ENCODE data around the gene FAM3C. TPM values are rescaled to one million over a fixed set of nuclear protein-coding genes. Genes with fewer than 3 reads are reported as not detected.

FAM3C gene
- total and polyA plus RNA-seq, 5 donors from 2014 or later, result 4.0 to 13.1 (median 5.8) TPM

DNA sequence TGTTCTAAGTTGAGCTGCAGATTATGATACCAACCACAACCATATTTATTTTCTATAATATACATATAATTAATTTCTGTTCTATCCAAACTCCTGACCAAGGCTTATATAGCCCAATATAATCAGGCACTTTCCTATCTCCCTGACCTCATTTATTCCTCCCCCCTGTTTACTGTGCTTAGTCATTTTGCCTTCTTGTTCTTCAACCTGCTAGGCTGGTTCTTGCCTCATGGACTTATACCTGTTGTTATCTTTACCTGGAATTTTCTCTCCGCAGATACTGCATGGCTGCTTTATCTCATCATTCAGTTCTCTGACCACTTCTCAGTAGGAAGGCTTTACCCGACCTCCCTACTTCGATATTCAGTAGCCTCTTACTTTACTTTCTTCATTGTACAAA, 24.9 kb upstream of the FAM3C start:
- H3K4me3 Mint-ChIP-seq, result peak overlapping the region in 1 of 4 donors; percentile 75
- H3K27ac Mint-ChIP-seq, result no peak overlapping the region

DNA sequence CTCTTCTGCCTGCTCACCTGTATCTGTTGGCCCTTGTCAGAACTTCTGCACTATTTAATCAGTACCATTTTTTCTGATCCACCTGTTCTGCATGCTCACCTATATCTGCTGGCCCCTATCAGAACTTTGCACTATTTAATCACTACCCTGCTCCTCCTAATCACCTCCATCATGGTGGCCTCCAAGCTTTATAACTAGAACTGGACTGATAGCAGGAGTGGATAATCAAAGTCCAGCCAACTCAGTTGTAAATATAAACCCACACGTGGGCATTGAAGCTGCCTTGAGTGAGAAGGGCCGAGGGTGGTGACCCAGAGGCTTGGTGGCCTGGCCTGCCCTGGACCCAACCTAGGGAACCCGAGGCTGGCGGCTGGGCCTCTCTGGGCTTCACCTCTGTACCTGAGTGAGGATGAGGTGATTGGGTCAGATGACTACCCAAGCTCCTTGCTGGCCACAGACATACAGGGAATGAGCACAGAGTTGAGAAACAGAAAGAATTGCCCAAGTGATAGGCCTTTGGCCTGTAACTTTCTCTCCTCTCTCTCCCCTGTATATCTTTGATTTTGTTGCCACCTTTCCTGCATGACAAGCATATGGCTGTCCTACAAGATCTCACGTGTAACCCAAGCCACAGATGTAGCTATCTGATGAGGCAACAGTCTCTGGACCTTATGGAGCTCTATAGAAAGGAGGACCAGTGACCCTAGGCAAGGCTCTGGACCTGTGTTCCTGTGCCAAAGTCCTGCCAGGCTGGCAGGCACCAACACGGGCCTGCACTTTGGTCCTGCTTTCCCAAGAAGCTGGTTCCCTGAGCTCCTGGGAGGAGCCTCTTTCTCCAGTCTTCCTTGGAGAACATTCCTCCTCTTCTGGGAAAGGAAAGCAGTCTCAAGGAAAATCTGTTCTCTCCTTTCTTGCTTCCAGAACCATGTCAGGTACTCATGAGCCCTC, 23.4 kb upstream of the FAM3C start:
- H3K36me3 Mint-ChIP-seq, result no peaks in the 10 kb centered on the region
- H3K27me3 Mint-ChIP-seq, result peaks cover 21% of the 10 kb centered on the region
- Histone ChIP-seq H3K36me3 (ENCODE audit: control insufficient read depth, insufficient read depth, low read length) (no peaks in the 10 kb centered on the region), H3K27ac (ENCODE audit: insufficient read depth, low read length, poor library complexity, severe bottlenecking) (no peak overlapping the region), H3K4me3 (ENCODE audit: low read depth, low read length) (no peak overlapping the region), H3K4me1 (ENCODE audit: control insufficient read depth, insufficient read depth, low read length, poor library complexity, severe bottlenecking) (no peaks in the 10 kb centered on the region), H3K9me3 (ENCODE audit: control insufficient read depth in 2 of 2, low read length in 2 of 2) (no peaks in the 10 kb centered on the region), H3K27me3 (ENCODE audit: control insufficient read depth, insufficient read depth, low read length) (no peaks in the 10 kb centered on the region)
- DNase-seq (no peak), ATAC-seq (ENCODE audit: low read depth in 2 of 2) (no peak)
- peaks cover 0 to 2% (median 0%) of the 10 kb centered on the region in 4 donors for H3K4me1 Mint-ChIP-seq
- H3K27ac Mint-ChIP-seq, result no peak overlapping the region
- peaks cover 0 to 1% (median 0%) of the 10 kb centered on the region in 7 donors for H3K9me3 Mint-ChIP-seq
- H3K4me3 Mint-ChIP-seq, result no peak overlapping the region

More for the DNA sequence above, 24.9 kb upstream of the FAM3C start:
- Mint-ChIP-seq H3K27me3 (peaks cover 23% of the 10 kb centered on the region), H3K9me3 (peaks cover 0 to 1% (median 0%) of the 10 kb centered on the region in 7 donors), H3K4me1 (peaks cover 0 to 2% (median 0%) of the 10 kb centered on the region in 4 donors), H3K36me3 (no peaks in the 10 kb centered on the region)
- Histone ChIP-seq H3K9me3 (ENCODE audit: control insufficient read depth in 2 of 2, low read length in 2 of 2) (no peaks in the 10 kb centered on the region), H3K36me3 (ENCODE audit: control insufficient read depth, insufficient read depth, low read length) (no peaks in the 10 kb centered on the region), H3K27ac (ENCODE audit: insufficient read depth, low read length, poor library complexity, severe bottlenecking) (no peak overlapping the region), H3K4me1 (ENCODE audit: control insufficient read depth, insufficient read depth, low read length, poor library complexity, severe bottlenecking) (no peaks in the 10 kb centered on the region), H3K4me3 (ENCODE audit: low read depth, low read length) (no peak overlapping the region), H3K27me3 (ENCODE audit: control insufficient read depth, insufficient read depth, low read length) (no peaks in the 10 kb centered on the region)
- ATAC-seq (ENCODE audit: low read depth in 2 of 2) (no peak), DNase-seq (no peak)

DNA sequence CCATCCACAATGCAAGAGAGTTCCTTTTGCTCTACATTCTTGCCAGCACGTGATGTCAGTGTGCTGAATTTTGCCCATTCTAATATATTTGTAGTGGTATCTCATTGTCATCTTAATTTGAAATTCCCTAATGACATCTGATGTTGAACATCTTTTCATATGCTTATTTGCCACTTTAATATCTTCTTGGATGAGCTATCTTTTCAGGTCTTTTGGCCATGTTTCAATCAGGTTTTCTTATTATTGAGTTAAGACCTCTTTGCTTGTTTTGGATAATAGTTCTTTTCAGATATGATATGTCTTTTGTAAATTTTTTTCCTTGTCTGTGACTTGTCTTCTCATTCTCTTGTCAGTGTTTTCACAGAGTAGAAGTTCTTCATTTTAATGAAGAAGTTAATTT, 20.4 kb upstream of the FAM3C start:
- Mint-ChIP-seq H3K27ac (no peak overlapping the region), H3K27me3 (peaks cover 28% of the 10 kb centered on the region), H3K9me3 (peaks cover 0 to 4% (median 0%) of the 10 kb centered on the region in 7 donors), H3K4me1 (peaks cover 0 to 2% (median 0%) of the 10 kb centered on the region in 4 donors), H3K4me3 (no peak overlapping the region), H3K36me3 (no peaks in the 10 kb centered on the region)
- H3K27ac ChIP-seq (ENCODE audit: insufficient read depth, low read length, poor library complexity, severe bottlenecking), result no peak overlapping the region
- H3K9me3 ChIP-seq (ENCODE audit: control insufficient read depth in 2 of 2, low read length in 2 of 2), result no peaks in the 10 kb centered on the region
- ATAC-seq (ENCODE audit: low read depth in 2 of 2) (no peak), DNase-seq (no peak)
- no peaks in the 10 kb centered on the region for H3K4me1 ChIP-seq (ENCODE audit: control insufficient read depth, insufficient read depth, low read length, poor library complexity, severe bottlenecking)
- no peaks in the 10 kb centered on the region for H3K36me3 ChIP-seq (ENCODE audit: control insufficient read depth, insufficient read depth, low read length)
- H3K27me3 ChIP-seq (ENCODE audit: control insufficient read depth, insufficient read depth, low read length), result no peaks in the 10 kb centered on the region
- H3K4me3 ChIP-seq (ENCODE audit: low read depth, low read length), result no peak overlapping the region

- Mint-ChIP-seq H3K9me3 (peaks cover 0 to 3% (median 0%) of the 10 kb centered on the region in 7 donors), H3K4me1 (peaks cover 0 to 6% (median 2%) of the 10 kb centered on the region in 4 donors), H3K4me3 (no peak overlapping the region), H3K36me3 (no peaks in the 10 kb centered on the region), H3K27me3 (peaks cover 34% of the 10 kb centered on the region), H3K27ac (no peak overlapping the region)
- Histone ChIP-seq H3K4me1 (ENCODE audit: control insufficient read depth, insufficient read depth, low read length, poor library complexity, severe bottlenecking) (no peaks in the 10 kb centered on the region), H3K36me3 (ENCODE audit: control insufficient read depth, insufficient read depth, low read length) (no peaks in the 10 kb centered on the region), H3K27ac (ENCODE audit: insufficient read depth, low read length, poor library complexity, severe bottlenecking) (no peak overlapping the region), H3K27me3 (ENCODE audit: control insufficient read depth, insufficient read depth, low read length) (no peaks in the 10 kb centered on the region), H3K4me3 (ENCODE audit: low read depth, low read length) (no peak overlapping the region), H3K9me3 (ENCODE audit: control insufficient read depth in 2 of 2, low read length in 2 of 2) (no peaks in the 10 kb centered on the region)
- no peak for ATAC-seq (ENCODE audit: low read depth in 2 of 2)
- DNase-seq, result no peak
Observed at GRCh38 chr7:121414436-121414835, 18.3 kb upstream of the FAM3C start.

- DNase-seq (no peak), ATAC-seq (ENCODE audit: low read depth in 2 of 2) (no peak)
- Mint-ChIP-seq H3K27ac (no peak overlapping the region), H3K27me3 (peaks cover 29% of the 10 kb centered on the region), H3K36me3 (no peaks in the 10 kb centered on the region), H3K4me1 (peaks cover 0 to 4% (median 2%) of the 10 kb centered on the region in 4 donors), H3K4me3 (no peak overlapping the region), H3K9me3 (peaks cover 0 to 3% (median 0%) of the 10 kb centered on the region in 7 donors)
- Histone ChIP-seq H3K27ac (ENCODE audit: insufficient read depth, low read length, poor library complexity, severe bottlenecking) (no peak overlapping the region), H3K9me3 (ENCODE audit: control insufficient read depth in 2 of 2, low read length in 2 of 2) (no peaks in the 10 kb centered on the region), H3K4me3 (ENCODE audit: low read depth, low read length) (no peak overlapping the region), H3K27me3 (ENCODE audit: control insufficient read depth, insufficient read depth, low read length) (peaks cover 5% of the 10 kb centered on the region), H3K4me1 (ENCODE audit: control insufficient read depth, insufficient read depth, low read length, poor library complexity, severe bottlenecking) (no peaks in the 10 kb centered on the region), H3K36me3 (ENCODE audit: control insufficient read depth, insufficient read depth, low read length) (no peaks in the 10 kb centered on the region)
Observed at GRCh38 chr7:121411597-121411979, 15.5 kb upstream of the FAM3C start.

DNA sequence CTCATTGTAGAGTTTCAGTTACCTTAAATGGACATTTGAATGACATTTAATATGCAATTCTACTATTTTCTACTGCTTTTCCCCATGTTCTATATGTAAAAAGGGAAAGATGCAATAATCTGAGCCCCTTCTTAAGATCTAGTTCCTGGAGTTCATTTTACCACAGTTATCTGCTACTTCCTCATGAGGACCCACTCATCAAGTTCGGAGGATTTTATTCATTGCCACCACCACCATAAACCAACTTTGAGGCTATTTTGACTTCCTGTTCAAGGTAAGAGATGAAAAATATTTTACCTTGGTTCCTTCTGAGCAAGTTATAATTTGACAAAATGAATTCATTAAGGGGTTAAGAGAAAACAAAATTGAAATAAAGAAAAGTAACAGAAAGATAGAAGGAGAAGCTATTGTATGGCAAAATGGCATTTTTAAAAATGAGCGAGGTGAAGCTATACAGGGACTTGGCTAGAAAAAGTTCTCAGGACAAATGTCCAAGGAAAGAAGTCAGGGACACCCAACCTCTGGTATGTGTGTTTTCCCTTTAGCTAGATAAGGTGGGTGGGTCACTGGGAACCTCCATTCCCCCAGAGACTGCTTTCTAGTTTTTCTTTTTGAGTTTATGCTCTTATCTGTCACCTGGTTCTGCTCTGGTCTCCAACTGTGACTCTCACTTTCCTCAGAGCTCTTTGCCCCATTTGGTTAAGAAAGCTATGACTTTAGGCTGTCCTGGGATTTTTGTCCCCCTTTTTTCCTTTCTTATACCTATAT, 14.9 kb upstream of the FAM3C start:
- H3K9me3 Mint-ChIP-seq, result peaks cover 0 to 3% (median 0%) of the 10 kb centered on the region in 7 donors
- Histone ChIP-seq H3K27me3 (ENCODE audit: control insufficient read depth, insufficient read depth, low read length) (peaks cover 5% of the 10 kb centered on the region), H3K27ac (ENCODE audit: insufficient read depth, low read length, poor library complexity, severe bottlenecking) (no peak overlapping the region), H3K36me3 (ENCODE audit: control insufficient read depth, insufficient read depth, low read length) (no peaks in the 10 kb centered on the region), H3K4me1 (ENCODE audit: control insufficient read depth, insufficient read depth, low read length, poor library complexity, severe bottlenecking) (no peaks in the 10 kb centered on the region), H3K4me3 (ENCODE audit: low read depth, low read length) (no peak overlapping the region), H3K9me3 (ENCODE audit: control insufficient read depth in 2 of 2, low read length in 2 of 2) (no peaks in the 10 kb centered on the region)
- no peaks in the 10 kb centered on the region for H3K36me3 Mint-ChIP-seq
- H3K27ac Mint-ChIP-seq, result no peak overlapping the region
- ATAC-seq (ENCODE audit: low read depth in 2 of 2), result no peak
- H3K4me3 Mint-ChIP-seq, result no peak overlapping the region
- peaks cover 27% of the 10 kb centered on the region for H3K27me3 Mint-ChIP-seq
- DNase-seq, result peak in 1 of 3 donors; percentile 4
- H3K4me1 Mint-ChIP-seq, result peaks cover 0 to 4% (median 2%) of the 10 kb centered on the region in 4 donors

GRCh38 chr7:121406944-121407343, 10.8 kb upstream of the FAM3C start:
- Histone ChIP-seq H3K9me3 (ENCODE audit: control insufficient read depth in 2 of 2, low read length in 2 of 2) (no peaks in the 10 kb centered on the region), H3K36me3 (ENCODE audit: control insufficient read depth, insufficient read depth, low read length) (no peaks in the 10 kb centered on the region), H3K27me3 (ENCODE audit: control insufficient read depth, insufficient read depth, low read length) (peaks cover 9% of the 10 kb centered on the region), H3K4me3 (ENCODE audit: low read depth, low read length) (no peak overlapping the region), H3K27ac (ENCODE audit: insufficient read depth, low read length, poor library complexity, severe bottlenecking) (no peak overlapping the region), H3K4me1 (ENCODE audit: control insufficient read depth, insufficient read depth, low read length, poor library complexity, severe bottlenecking) (no peaks in the 10 kb centered on the region)
- ATAC-seq (ENCODE audit: low read depth in 2 of 2), result no peak
- no peak for DNase-seq
- H3K9me3 Mint-ChIP-seq, result peaks cover 0 to 3% (median 0%) of the 10 kb centered on the region in 7 donors
- H3K27ac Mint-ChIP-seq, result no peak overlapping the region
- H3K36me3 Mint-ChIP-seq, result no peaks in the 10 kb centered on the region
- H3K27me3 Mint-ChIP-seq, result peaks cover 16% of the 10 kb centered on the region
- peaks cover 0 to 4% (median 2%) of the 10 kb centered on the region in 4 donors for H3K4me1 Mint-ChIP-seq
- H3K4me3 Mint-ChIP-seq, result no peak overlapping the region

Data from CD4-positive, CD25-positive, alpha-beta regulatory T cell (primary cell).